Esophagus muscularis mucosa (tissue), 4 donors: ENCODE data around the gene COPA. TPM values are rescaled to one million over a fixed set of nuclear protein-coding genes. Genes with fewer than 3 reads are reported as not detected.

Experiments used
- DNase-seq: peaks from one replicate; pipeline ENCODE4 v3.0.0-alpha.2; 2017; ENCODE audit errors: extremely low spot score
- H3K27ac ChIP-seq, 4 donors: fragments of 200-600 bp; sonication (generic); replicated peaks in 1 of 4; 1 replicate in 3 of 4; 2 replicates in 1 of 4; pipeline ENCODE4 v1.5.1; 2016 to 2019; ENCODE audit warnings: mild to moderate bottlenecking in 1 of 4
- H3K27me3 ChIP-seq, 4 donors: fragments of 200-600 bp; sonication (generic); one replicate each; pipeline versions ENCODE4 v1.5.1 to v1.6.0; 2016 to 2019
- H3K36me3 ChIP-seq, 4 donors: fragments of 200-600 bp; sonication (generic); one replicate each; pipeline ENCODE4 v1.5.1; 2016 to 2019
- H3K4me1 ChIP-seq, 4 donors: fragments of 200-600 bp; sonication (generic); one replicate each; pipeline ENCODE4 v1.5.1; 2016 to 2019
- H3K4me3 ChIP-seq, 4 donors: fragments of 200-600 bp; sonication (generic); 1 replicate in 2 of 4; 2 replicates in 2 of 4; pipeline ENCODE4 v1.5.1; 2016 to 2019; ENCODE audit warnings: mild to moderate bottlenecking in 4 of 4, moderate library complexity in 1 of 4
- H3K9me3 ChIP-seq, 4 donors: fragments of 200-600 bp; sonication (generic); 1 replicate in 3 of 4; 2 replicates in 1 of 4; pipeline ENCODE4 v1.5.1; 2016 to 2019
- EP300 ChIP-seq: sonication (generic); formaldehyde crosslinking; IDR thresholded peaks from one replicate; pipeline ENCODE4 v1.6.1; 2017; ENCODE audit warnings: antibody characterized with exemption
- POLR2A ChIP-seq: fragments of 450-650 bp; IDR thresholded peaks from one replicate; pipeline ENCODE4 v1.6.1; 2017; ENCODE audit warnings: antibody characterized with exemption, moderate library complexity, mild to moderate bottlenecking, low read depth
- POLR2AphosphoS5 ChIP-seq, 2 donors: sonication (generic); formaldehyde crosslinking; IDR thresholded peaks; one replicate each; pipeline ENCODE4 v1.6.1; 2017; ENCODE audit warnings: antibody characterized with exemption in 2 of 2
- WGBS: methylation state at CpG from one replicate; pipeline ENCODE4 v1.1.5; 2018; 5-methylcytosine and 5-hydroxymethylcytosine counted together
- intact Hi-C: fragments of 100-400 bp; cut with DNase I; formaldehyde crosslinking; loops from one replicate; pipeline ENCODE4 v1.15.1; 2023
- total RNA-seq, 4 donors: library from RNA; depleted of rRNA; stranded (reverse); fragments of >200 nt; gene quantifications; one replicate each; pipeline versions ENCODE4 v1.1.0 to v1.2.1, GENCODE V29; 2016
- TF ChIP-seq, protein P1 (sequence below), 3 experiments: fragments of 200-600 bp in 2 of 3; fragments of 450-650 bp in 1 of 3; sonication (generic) in 2 of 3; IDR thresholded peaks; one replicate each; pipeline ENCODE4 v1.5.1; 2017 to 2019; ENCODE audit warnings: antibody characterized with exemption in 3 of 3, mild to moderate bottlenecking in 2 of 3, moderate library complexity in 1 of 3

COPA gene
- total RNA-seq, 4 donors from 2014 or later: 108 to 125 (median 116) TPM

DNA sequence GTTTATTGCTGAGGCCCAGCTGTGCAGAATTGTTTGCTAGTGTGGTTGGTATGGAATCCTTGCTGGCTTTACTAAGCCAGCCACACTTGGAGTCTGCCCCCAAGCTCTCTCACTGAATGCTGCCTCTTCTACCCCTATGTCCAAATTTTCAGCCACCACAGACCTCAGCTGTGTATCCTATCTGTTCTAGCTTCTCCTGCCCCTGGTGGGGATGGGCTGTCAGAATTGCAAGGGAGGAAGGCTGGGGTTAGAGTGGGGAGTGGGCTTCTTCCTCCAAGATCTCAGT lies 28.2 kb upstream of the COPA start:
- H3K27me3 ChIP-seq: peaks cover 0 to 50% (median 10%) of the 10 kb centered on the region in 4 donors
- H3K27ac ChIP-seq: no peak overlapping the region
- no peak overlapping the region for H3K4me3 ChIP-seq
- peaks cover 5 to 19% (median 17%) of the 10 kb centered on the region in 4 donors for H3K4me1 ChIP-seq
- intact Hi-C loops: loop anchor here (10.0 kb wide), 1 partner anchor 286 kb away; the partner anchor contains the start of gene KCNJ9
- no peak for TF ChIP-seq POLR2AphosphoS5 (IDR thresholded peaks at IDR 0.05)
- TF ChIP-seq POLR2A: no peak
- TF ChIP-seq EP300: no peak
- TF ChIP-seq, protein P1, sequence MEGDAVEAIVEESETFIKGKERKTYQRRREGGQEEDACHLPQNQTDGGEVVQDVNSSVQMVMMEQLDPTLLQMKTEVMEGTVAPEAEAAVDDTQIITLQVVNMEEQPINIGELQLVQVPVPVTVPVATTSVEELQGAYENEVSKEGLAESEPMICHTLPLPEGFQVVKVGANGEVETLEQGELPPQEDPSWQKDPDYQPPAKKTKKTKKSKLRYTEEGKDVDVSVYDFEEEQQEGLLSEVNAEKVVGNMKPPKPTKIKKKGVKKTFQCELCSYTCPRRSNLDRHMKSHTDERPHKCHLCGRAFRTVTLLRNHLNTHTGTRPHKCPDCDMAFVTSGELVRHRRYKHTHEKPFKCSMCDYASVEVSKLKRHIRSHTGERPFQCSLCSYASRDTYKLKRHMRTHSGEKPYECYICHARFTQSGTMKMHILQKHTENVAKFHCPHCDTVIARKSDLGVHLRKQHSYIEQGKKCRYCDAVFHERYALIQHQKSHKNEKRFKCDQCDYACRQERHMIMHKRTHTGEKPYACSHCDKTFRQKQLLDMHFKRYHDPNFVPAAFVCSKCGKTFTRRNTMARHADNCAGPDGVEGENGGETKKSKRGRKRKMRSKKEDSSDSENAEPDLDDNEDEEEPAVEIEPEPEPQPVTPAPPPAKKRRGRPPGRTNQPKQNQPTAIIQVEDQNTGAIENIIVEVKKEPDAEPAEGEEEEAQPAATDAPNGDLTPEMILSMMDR (IDR thresholded peaks at IDR 0.05): no peak
- DNase-seq: no peak
- H3K9me3 ChIP-seq: no peaks in the 10 kb centered on the region
- H3K36me3 ChIP-seq: no peaks in the 10 kb centered on the region

- TF ChIP-seq, protein P1 (IDR thresholded peaks at IDR 0.05): no peak
- TF ChIP-seq EP300: no peak
- no peak for TF ChIP-seq POLR2A
- TF ChIP-seq POLR2AphosphoS5 (IDR thresholded peaks at IDR 0.05): no peak
- WGBS: 52% methylated on average over 7 of the region's 42 CpGs
- Histone ChIP-seq H3K27ac (no peak overlapping the region), H3K27me3 (peaks cover 0 to 46% (median 10%) of the 10 kb centered on the region in 4 donors), H3K36me3 (no peaks in the 10 kb centered on the region), H3K4me1 (peaks cover 0 to 14% (median 11%) of the 10 kb centered on the region in 4 donors), H3K9me3 (no peaks in the 10 kb centered on the region), H3K4me3 (no peak overlapping the region)
- intact Hi-C loops: loop anchor here (10.0 kb wide), 1 partner anchor 286 kb away; the partner anchor contains the start of gene KCNJ9
- no peak for DNase-seq
These were observed 27.7 kb upstream of the COPA start for GRCh38 chr1:160370561-160371345.

GRCh38 chr1:160369087-160369486 lies 26.0 kb upstream of the COPA start:
- WGBS: 100% methylated on average over 1 of the region's 1 CpG
- TF ChIP-seq POLR2A (no peak), EP300 (no peak), POLR2AphosphoS5 (IDR thresholded peaks at IDR 0.05) (no peak)
- TF ChIP-seq, protein P1 (IDR thresholded peaks at IDR 0.05): no peak
- no peaks in the 10 kb centered on the region for H3K4me1 ChIP-seq
- intact Hi-C loops: no loop called here
- no peak for DNase-seq
- no peaks in the 10 kb centered on the region for H3K9me3 ChIP-seq
- H3K36me3 ChIP-seq: no peaks in the 10 kb centered on the region
- no peak overlapping the region for H3K27ac ChIP-seq
- H3K4me3 ChIP-seq: no peak overlapping the region
- H3K27me3 ChIP-seq: peaks cover 0 to 46% (median 10%) of the 10 kb centered on the region in 4 donors

DNA sequence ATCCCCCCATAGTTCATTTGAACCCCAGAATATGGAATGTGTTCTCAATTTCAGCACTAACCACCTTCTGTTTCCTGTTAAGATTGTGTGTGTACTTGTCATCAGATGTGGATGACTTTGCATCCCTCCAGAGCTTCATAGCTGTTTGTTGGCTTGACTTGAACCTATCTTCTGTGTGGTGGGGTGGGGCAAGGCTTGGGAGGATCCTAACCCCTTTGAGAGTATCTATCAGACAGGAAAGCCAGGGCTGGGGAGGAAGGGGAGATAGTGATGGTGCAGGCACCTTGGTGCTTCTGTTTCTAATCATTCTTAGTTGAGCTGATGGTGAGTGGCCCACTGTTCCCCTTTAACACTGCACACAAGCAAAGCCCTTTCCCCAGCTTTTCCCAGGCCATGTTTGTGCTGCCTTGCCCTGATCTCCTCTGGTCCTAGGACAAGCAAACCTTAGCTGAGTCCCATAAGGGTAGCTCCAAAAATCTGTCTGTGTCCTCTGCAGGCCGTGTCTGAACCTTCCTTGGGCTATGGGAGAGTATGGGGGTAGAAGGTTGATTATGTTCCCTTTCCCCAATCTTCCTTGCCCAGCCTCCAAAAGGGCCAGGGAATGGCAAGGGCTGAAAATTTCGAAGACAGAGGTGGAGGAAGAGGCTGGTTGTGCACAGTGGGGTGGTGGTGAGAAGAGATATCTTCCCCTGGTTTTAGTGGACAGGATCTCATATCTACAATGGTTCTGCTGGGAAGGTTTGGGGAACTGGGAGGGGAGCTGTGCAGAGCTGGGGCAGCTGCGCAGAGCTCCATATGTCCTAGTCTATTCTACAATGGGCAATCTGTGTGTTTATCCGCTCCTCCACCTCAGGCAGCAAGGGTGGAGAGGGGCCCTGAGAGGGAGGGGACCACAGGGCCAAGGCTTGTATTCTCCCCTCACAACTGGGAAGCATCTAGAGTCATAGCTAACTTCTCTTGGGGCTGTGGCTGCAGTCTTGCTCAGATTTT lies 25.2 kb upstream of the COPA start:
- 95% methylated on average over 4 of the region's 4 CpGs for WGBS
- H3K27me3 ChIP-seq: peaks cover 0 to 45% (median 10%) of the 10 kb centered on the region in 4 donors
- TF ChIP-seq EP300 (no peak), POLR2AphosphoS5 (IDR thresholded peaks at IDR 0.05) (no peak), POLR2A (no peak)
- TF ChIP-seq, protein P1 (IDR thresholded peaks at IDR 0.05): no peak

More for the DNA sequence above, 25.2 kb upstream of the COPA start:
- H3K27ac ChIP-seq: no peak overlapping the region
- no peaks in the 10 kb centered on the region for H3K4me1 ChIP-seq
- intact Hi-C loops: no loop called here
- no peaks in the 10 kb centered on the region for H3K9me3 ChIP-seq
- DNase-seq: no peak
- no peak overlapping the region for H3K4me3 ChIP-seq
- H3K36me3 ChIP-seq: no peaks in the 10 kb centered on the region
